GM10266 (cell line): ENCODE measurements around the gene ANKRD31.
"Not testable (repeated sequence)": the region's sequence is repeated elsewhere in the genome, so short reads cannot be mapped to it uniquely, and the experiment has no call there.

ENCODE experiments used
- DNase-seq: peaks from one replicate; pipeline ENCODE4 v3.0.0; 2012; ENCODE audit errors: extremely low spot score
- TF ChIP-seq, protein P1 (sequence below): IDR thresholded peaks from 2 replicates; pipeline ENCODE4 v1.5.1; 2012; ENCODE audit warnings: mild to moderate bottlenecking, low read depth; ENCODE audit not compliant: control insufficient read depth, insufficient read depth; ENCODE audit errors: missing control alignments

The ANKRD31 gene

DNA sequence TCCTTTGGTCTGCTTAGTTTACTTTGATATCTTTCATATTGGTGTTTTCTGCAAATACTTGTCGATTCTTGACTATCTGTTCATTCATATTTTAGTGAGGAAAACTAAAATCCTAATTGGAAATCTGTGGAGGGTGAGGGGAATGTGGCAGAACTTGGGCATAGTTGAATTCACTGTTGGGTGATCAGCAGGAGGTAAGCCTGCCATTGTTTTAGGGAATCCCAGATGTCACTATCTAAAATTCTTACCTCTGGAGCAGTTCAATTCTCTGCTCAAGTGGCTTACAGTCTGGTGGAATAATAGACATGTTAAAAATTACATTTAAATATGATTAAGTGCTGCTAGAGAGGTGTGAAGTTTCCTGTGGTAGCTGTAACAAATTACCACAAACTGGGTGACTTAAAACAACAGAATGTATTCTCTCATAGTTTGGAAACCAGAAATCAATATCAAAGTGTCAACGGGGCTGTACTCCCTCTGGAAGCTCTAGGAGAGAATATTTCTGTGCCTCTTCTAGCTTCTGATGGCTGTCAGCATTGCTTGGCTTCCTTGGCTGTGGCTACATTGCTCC is 94.0 kb downstream of the ANKRD31 start:
- TF ChIP-seq, protein P1, sequence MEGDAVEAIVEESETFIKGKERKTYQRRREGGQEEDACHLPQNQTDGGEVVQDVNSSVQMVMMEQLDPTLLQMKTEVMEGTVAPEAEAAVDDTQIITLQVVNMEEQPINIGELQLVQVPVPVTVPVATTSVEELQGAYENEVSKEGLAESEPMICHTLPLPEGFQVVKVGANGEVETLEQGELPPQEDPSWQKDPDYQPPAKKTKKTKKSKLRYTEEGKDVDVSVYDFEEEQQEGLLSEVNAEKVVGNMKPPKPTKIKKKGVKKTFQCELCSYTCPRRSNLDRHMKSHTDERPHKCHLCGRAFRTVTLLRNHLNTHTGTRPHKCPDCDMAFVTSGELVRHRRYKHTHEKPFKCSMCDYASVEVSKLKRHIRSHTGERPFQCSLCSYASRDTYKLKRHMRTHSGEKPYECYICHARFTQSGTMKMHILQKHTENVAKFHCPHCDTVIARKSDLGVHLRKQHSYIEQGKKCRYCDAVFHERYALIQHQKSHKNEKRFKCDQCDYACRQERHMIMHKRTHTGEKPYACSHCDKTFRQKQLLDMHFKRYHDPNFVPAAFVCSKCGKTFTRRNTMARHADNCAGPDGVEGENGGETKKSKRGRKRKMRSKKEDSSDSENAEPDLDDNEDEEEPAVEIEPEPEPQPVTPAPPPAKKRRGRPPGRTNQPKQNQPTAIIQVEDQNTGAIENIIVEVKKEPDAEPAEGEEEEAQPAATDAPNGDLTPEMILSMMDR: no peak
- no peak for DNase-seq

DNA sequence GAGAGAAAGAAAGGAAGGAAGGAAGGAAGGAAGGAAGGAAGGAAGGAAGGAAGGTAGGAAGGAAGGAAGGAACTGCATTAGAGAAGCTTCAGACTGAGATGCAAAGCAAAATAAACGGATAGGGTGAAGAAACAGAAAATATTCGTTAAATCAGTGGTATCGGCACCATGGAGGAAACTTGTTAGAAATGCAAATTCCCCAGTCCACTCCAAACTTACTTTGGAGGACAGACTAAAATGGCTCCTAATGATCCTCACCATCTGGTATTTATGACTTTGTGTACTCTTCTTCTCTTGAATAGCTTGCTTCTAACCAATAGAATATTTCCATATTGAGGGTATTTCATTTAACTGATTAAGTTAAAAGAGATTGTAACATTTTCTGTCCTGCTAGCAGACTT is 96.4 kb downstream of the ANKRD31 start:
- no peak for DNase-seq
- TF ChIP-seq, protein P1: no peak

DNA sequence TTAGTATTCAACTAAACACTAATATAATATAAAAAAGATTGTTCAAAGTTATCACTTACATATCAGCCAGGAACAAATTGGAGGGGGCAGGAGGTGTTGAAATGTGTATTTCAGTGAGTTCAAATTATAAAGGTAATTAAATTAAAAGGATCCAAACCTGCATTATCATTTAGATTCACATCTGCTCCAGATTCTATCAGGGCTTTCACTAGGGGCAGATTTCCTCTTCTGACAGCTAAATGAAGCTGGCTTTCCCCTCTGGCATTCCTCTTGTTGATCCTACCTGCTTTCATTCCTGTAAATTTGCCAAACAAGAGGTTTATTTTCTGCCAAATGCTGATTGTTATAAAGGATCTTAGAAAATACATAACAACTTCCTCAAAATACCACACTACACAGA is 98.0 kb downstream of the ANKRD31 start:
- DNase-seq: no peak
- TF ChIP-seq, protein P1: no peak

DNA sequence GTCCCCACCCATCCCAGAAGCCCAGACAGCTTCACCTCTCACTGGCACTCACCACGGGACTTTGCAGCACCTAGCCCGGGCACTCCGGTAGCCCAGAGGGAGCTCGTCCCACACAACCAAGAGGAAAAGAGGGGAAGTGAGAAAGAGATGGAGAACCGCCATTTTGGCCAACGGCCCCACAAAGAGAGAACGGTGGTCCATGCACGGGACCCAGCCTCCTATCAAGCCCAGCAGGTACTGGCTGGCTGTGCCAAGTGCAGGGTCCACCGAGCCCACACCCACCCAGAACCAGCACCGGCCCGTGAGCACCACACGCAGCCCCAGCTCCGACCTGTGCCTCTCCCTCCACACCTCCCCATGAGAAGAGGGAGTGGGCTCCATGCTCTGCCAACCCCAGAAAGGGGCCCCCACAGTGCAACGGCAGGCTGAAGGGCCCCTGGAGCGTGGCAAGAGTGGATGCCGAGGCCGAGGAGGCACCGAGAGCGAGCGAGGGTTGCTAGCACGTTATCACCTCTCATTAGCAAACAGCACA is 105.8 kb downstream of the ANKRD31 start:
- TF ChIP-seq, protein P1: no peak
- no peak for DNase-seq

DNA sequence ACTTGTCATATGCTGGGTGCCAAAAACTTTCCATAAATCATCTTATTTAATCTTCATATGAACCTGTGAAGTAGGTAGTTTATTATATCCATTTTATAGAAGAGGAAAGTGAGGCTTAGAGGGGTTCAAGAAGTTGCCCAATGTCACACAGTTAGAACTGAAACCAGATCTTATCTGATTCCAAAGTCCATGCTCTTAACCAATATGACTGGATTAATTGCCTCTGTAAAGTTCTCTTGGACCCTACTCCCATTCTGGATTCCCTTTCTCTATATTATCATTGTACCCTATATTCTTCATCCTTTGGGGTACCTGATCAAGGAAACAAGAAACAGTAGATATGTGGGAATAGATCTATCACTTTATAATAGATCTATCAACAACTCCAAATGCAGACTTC is 119.8 kb downstream of the ANKRD31 start:
- no peak for DNase-seq
- TF ChIP-seq, protein P1: no peak

DNA sequence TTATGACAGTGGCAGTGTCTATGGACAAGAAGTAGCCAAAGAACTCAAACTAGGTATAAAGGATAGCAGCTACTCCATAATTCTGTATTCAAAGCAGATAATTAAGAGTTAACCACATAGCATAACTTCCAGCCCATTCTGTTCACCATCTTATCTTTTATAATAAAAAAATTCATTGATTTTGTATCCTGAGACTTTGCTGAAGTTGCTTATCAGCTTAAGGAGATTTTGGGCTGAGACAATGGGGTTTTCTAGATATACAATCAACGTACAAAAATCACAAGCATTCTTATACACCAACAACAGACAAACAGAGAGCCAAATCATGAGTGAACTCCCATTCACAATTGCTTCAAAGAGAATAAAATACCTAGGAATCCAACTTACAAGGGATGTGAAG is 122.4 kb downstream of the ANKRD31 start:
- not testable (repeated sequence) for DNase-seq

DNA sequence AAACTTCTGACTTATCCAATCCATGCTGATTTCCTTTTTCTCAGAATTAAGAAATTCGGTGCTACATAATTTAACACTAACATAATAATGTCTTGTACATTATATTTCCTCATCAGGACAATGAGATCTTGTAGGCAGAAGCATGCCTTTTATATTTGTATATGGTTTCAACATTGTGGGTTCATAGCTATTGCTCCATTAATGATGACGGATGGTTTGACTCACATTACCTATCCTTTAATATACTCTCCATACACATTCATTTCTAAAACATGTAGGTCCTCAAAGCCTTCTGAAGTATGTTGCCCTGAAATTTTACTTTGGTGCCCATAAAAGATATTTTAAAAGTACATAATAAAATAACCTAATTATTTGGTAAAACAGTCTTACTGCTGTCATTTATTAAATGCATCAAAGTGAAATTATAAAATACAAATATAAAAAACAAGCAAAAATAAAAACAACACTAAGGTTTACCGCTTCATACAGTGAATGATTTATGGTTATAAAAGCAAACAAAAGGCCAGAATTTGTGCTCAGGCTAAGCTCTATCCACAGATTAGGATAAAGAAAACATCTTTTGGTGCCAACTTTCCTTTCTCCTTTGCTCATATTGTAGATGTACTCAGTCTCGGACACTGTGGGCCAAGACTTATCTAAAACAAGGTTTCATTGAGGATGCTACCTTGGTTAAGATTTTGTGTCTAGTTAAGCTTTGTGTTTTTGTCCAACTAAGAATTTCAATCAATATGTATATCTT is 123.1 kb downstream of the ANKRD31 start:
- DNase-seq: no peak
- TF ChIP-seq, protein P1: no peak
